ENCODE data around the gene PCDH1.

- TF ChIP-seq CTCF (IDR thresholded peaks at IDR 0.05), result no peak
- TF ChIP-seq POLR2A (IDR thresholded peaks at IDR 0.05), result no peak
Measured at GRCh38 chr5:141871870-141872269, 6.3 kb downstream of the PCDH1 start.

Measured in lower leg skin (tissue), 3 donors.